CD4-positive, alpha-beta T cell treated with Interleukin-15 for 1 hour (primary cell): Measurements from ENCODE around the gene RNF223.
A peak's percentile ranks its signal among the peaks of the same experiment; 100 is the strongest.
"Not testable (repeated sequence)": the region's sequence is repeated elsewhere in the genome, so short reads cannot be mapped to it uniquely, and the experiment has no call there.

Experiments used
- DNase-seq: peaks from one replicate; pipeline ENCODE4 v3.0.0-alpha.2; 2020

Gene RNF223

GRCh38 chr1:1071486-1072298 is 2.4 kb downstream of the RNF223 start:
- no peak for DNase-seq

- DNase-seq = peak; percentile 30
Observed at GRCh38 chr1:1069711-1070676, 4.1 kb downstream of the RNF223 start.

GRCh38 chr1:1069056-1069710 is 4.9 kb downstream of the RNF223 start:
- DNase-seq = peak; percentile 85

GRCh38 chr1:1068517-1069055 is 5.5 kb downstream of the RNF223 start:
- DNase-seq = peak; percentile 77

GRCh38 chr1:1067860-1068516 is 6.1 kb downstream of the RNF223 start:
- DNase-seq = no peak

GRCh38 chr1:1067284-1067859 is 6.7 kb downstream of the RNF223 start:
- no peak for DNase-seq

GRCh38 chr1:1066403-1067283 is 7.5 kb downstream of the RNF223 start:
- DNase-seq = no peak

- not testable (repeated sequence) for DNase-seq
Observed at GRCh38 chr1:1065940-1066304, 8.2 kb downstream of the RNF223 start.

GRCh38 chr1:1065265-1065939 is 8.7 kb downstream of the RNF223 start:
- no peak for DNase-seq

GRCh38 chr1:1063945-1064831 is 9.9 kb downstream of the RNF223 start:
- DNase-seq = peak; percentile 88

GRCh38 chr1:1063261-1063944 is 10.7 kb downstream of the RNF223 start:
- DNase-seq = no peak

GRCh38 chr1:1062348-1063163 is 11.6 kb downstream of the RNF223 start:
- DNase-seq = no peak

- DNase-seq = no peak
Observed at GRCh38 chr1:1061682-1062345, 12.3 kb downstream of the RNF223 start.

- DNase-seq = no peak
Observed at GRCh38 chr1:1060281-1061000, 13.7 kb downstream of the RNF223 start.

GRCh38 chr1:1059494-1060280 is 14.4 kb downstream of the RNF223 start:
- DNase-seq = peak; percentile 89
